HG03521 (cell line): ENCODE results near the gene CFAP210.
"Not testable (repeated sequence)": the region's sequence is repeated elsewhere in the genome, so short reads cannot be mapped to it uniquely, and the experiment has no call there.

ENCODE experiments used
- ATAC-seq: cut with Tn5 transposase; IDR thresholded peaks from one replicate; pipeline ENCODE4 v1.9.1; 2021; ENCODE audit warnings: mild to moderate bottlenecking, moderate library complexity; ENCODE audit not compliant: unreplicated experiment

Gene CFAP210

GRCh38 chr2:169625781-169626180 is 68.4 kb downstream of the CFAP210 start:
- ATAC-seq: no peak

- no peak for ATAC-seq
Observed at GRCh38 chr2:169623235-169623634, 71.0 kb downstream of the CFAP210 start.

- no peak for ATAC-seq
Observed at GRCh38 chr2:169620509-169620908, 73.7 kb downstream of the CFAP210 start.

DNA sequence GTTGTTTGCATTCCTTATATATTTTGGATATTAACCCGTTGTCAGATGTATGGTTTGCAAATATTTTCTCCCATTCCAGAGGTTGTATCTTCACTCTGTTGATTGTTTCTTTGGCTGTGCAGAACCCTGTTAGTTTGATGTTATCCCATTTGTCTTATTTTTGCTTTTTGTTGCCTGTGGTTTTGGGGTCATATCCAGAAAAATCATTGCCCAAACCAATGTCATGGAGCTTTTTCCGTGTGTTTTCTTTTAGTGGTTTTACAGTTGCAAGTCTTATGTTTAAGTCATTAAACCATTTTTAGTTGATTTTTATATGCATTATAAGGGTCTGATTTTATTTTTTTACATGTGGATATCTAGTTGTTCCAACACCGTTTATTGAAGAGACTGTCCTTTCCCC is 74.3 kb downstream of the CFAP210 start:
- no peak for ATAC-seq

DNA sequence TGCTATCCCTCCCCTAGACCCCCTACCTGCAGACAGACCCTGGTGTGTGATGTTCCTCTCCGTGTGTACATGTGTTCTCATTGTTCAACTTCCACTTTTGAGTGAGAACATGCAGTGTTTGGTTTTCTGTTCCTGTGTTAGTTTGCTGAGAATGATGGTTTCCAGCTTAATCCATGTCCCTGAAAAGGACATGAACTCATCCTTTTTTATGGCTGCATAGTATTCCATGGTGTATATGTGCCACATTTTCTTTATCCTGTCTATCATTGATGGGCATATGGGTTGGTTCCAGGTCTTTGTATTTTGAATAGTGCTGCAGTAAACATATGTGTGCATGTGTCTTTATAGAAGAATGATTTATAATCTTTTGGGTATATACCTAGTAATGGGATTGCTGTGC is 78.2 kb downstream of the CFAP210 start:
- not testable (repeated sequence) for ATAC-seq

- ATAC-seq: no peak
Observed at GRCh38 chr2:169613876-169614275, 80.3 kb downstream of the CFAP210 start.

GRCh38 chr2:169609264-169609663 is 84.9 kb downstream of the CFAP210 start:
- ATAC-seq: no peak

DNA sequence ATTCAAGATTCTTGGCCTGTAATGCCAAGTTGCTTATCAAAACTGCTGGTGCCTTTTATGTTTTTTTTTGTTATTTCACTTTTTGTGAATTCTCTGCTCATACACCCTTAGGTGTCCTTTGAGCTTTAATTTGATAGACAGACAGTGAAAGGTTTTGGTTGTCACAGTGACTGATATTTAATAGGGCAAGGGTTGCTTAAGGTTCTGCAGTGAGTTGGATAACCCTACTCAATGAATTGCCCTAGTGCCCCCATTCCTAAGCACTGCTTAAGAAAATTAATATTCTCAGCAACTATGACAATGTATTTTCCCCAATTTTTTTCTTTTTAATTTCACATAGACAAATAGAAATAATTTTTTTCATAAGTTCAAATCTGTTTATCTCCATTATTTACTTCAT is 94.6 kb downstream of the CFAP210 start:
- no peak for ATAC-seq

DNA sequence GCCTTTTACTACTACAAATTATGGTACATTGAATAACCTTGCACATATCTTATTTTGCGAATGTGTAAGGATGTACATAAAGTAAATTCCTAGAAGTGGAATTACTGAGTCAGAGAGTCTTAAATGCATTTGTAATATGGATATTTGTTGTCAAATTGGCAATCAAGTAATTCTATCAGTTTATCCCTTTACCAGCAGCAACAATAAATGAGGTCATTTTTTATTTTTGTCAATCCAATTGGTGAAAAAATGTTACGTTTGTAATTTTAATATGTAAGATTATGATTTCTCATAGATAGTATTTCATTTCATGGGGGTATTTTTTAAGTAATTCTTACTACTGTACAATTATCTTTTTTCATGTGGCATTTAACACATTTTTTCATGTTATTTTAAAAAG is 95.2 kb downstream of the CFAP210 start:
- no peak for ATAC-seq

GRCh38 chr2:169596546-169596945 is 97.7 kb downstream of the CFAP210 start:
- not testable (repeated sequence) for ATAC-seq
